Effector memory CD8-positive, alpha-beta T cell (primary cell): ENCODE data around the gene ANKRD29.
A peak's percentile ranks its signal among the peaks of the same experiment; 100 is the strongest.

Experiments
- ATAC-seq: fragments of 150-1000 bp; cut with Tn5 transposase; replicated peaks from 2 replicates; pipeline ENCODE4 v1.10.0; 2021; ENCODE audit warnings: mild to moderate bottlenecking, moderate library complexity
- DNase-seq, 3 experiments: peaks; one replicate each; pipeline ENCODE4 v3.0.0; 2021
- H3K27ac Mint-ChIP-seq, 2 donors: one replicate each; pipeline ENCODE4 v1.8.0; 2022; ENCODE audit warnings: mild to moderate bottlenecking in 2 of 2, mixed read lengths in 2 of 2, moderate library complexity in 2 of 2
- H3K27me3 Mint-ChIP-seq, 2 donors: one replicate each; pipeline ENCODE4 v1.8.0; 2022; ENCODE audit warnings: mixed read lengths in 2 of 2
- H3K36me3 Mint-ChIP-seq: one replicate; pipeline ENCODE4 v1.8.0; 2022; ENCODE audit warnings: mild to moderate bottlenecking, moderate library complexity, mixed read lengths; ENCODE audit not compliant: insufficient read depth
- H3K4me1 Mint-ChIP-seq, 2 donors: one replicate each; pipeline ENCODE4 v1.8.0; 2022; ENCODE audit warnings: low read depth in 2 of 2, mixed read lengths in 2 of 2
- H3K4me3 Mint-ChIP-seq, 2 donors: one replicate each; pipeline ENCODE4 v1.8.0; 2022; ENCODE audit warnings: mild to moderate bottlenecking in 2 of 2, mixed read lengths in 2 of 2, moderate library complexity in 2 of 2
- H3K9me3 Mint-ChIP-seq, 2 donors: one replicate each; pipeline ENCODE4 v1.8.0; 2022; ENCODE audit warnings: mixed read lengths in 2 of 2

Gene ANKRD29

GRCh38 chr18:23675236-23675635 is 12.5 kb upstream of the ANKRD29 start:
- Mint-ChIP-seq H3K9me3 (no peaks in the 10 kb centered on the region), H3K36me3 (no peaks in the 10 kb centered on the region), H3K4me3 (no peak overlapping the region), H3K4me1 (no peaks in the 10 kb centered on the region), H3K27me3 (peaks cover 28 to 54% of the 10 kb centered on the region in 2 donors), H3K27ac (no peak overlapping the region)
- ATAC-seq (no peak), DNase-seq (no peak)

GRCh38 chr18:23673725-23674124 is 11.0 kb upstream of the ANKRD29 start:
- DNase-seq (no peak), ATAC-seq (no peak)
- H3K27me3 Mint-ChIP-seq = peaks cover 24 to 51% of the 10 kb centered on the region in 2 donors
- no peak overlapping the region for H3K27ac Mint-ChIP-seq
- peaks cover 0 to 3% of the 10 kb centered on the region in 2 donors for H3K4me1 Mint-ChIP-seq
- H3K36me3 Mint-ChIP-seq = no peaks in the 10 kb centered on the region
- H3K4me3 Mint-ChIP-seq = no peak overlapping the region
- no peaks in the 10 kb centered on the region for H3K9me3 Mint-ChIP-seq

GRCh38 chr18:23671564-23671963 is 8.9 kb upstream of the ANKRD29 start:
- Mint-ChIP-seq H3K27ac (no peak overlapping the region), H3K36me3 (no peaks in the 10 kb centered on the region), H3K27me3 (peaks cover 10 to 32% of the 10 kb centered on the region in 2 donors), H3K4me1 (peaks cover 0 to 3% of the 10 kb centered on the region in 2 donors), H3K9me3 (no peaks in the 10 kb centered on the region), H3K4me3 (no peak overlapping the region)
- DNase-seq = no peak
- no peak for ATAC-seq

GRCh38 chr18:23669804-23670405 is 7.2 kb upstream of the ANKRD29 start:
- peaks cover 10 to 32% of the 10 kb centered on the region in 2 donors for H3K27me3 Mint-ChIP-seq
- no peak overlapping the region for H3K4me3 Mint-ChIP-seq
- no peak overlapping the region for H3K27ac Mint-ChIP-seq

GRCh38 chr18:23669202-23669766 is 6.6 kb upstream of the ANKRD29 start:
- DNase-seq (no peak), ATAC-seq (no peak)
- H3K36me3 Mint-ChIP-seq = peaks cover 4% of the 10 kb centered on the region
- no peak overlapping the region for H3K27ac Mint-ChIP-seq
- peaks cover 10 to 32% of the 10 kb centered on the region in 2 donors for H3K27me3 Mint-ChIP-seq
- H3K4me3 Mint-ChIP-seq = no peak overlapping the region
- peaks cover 3% of the 10 kb centered on the region in 2 donors for H3K4me1 Mint-ChIP-seq
- no peaks in the 10 kb centered on the region for H3K9me3 Mint-ChIP-seq

More at GRCh38 chr18:23669804-23670405, 7.2 kb upstream of the ANKRD29 start:
- Mint-ChIP-seq H3K4me1 (peaks cover 3% of the 10 kb centered on the region in 2 donors), H3K36me3 (peaks cover 4% of the 10 kb centered on the region), H3K9me3 (no peaks in the 10 kb centered on the region)
- DNase-seq = no peak
- no peak for ATAC-seq

GRCh38 chr18:23668731-23669130 is 6.0 kb upstream of the ANKRD29 start:
- peaks cover 3% of the 10 kb centered on the region in 2 donors for H3K4me1 Mint-ChIP-seq
- H3K4me3 Mint-ChIP-seq = no peak overlapping the region
- H3K9me3 Mint-ChIP-seq = no peaks in the 10 kb centered on the region
- H3K27ac Mint-ChIP-seq = no peak overlapping the region
- DNase-seq = no peak
- peaks cover 4% of the 10 kb centered on the region for H3K36me3 Mint-ChIP-seq
- ATAC-seq = no peak
- peaks cover 10 to 31% of the 10 kb centered on the region in 2 donors for H3K27me3 Mint-ChIP-seq

GRCh38 chr18:23667114-23667513 is 4.4 kb upstream of the ANKRD29 start:
- Mint-ChIP-seq H3K4me1 (peaks cover 11 to 13% of the 10 kb centered on the region in 2 donors), H3K27me3 (peaks cover 9 to 21% of the 10 kb centered on the region in 2 donors), H3K9me3 (no peaks in the 10 kb centered on the region), H3K36me3 (peaks cover 4% of the 10 kb centered on the region), H3K27ac (no peak overlapping the region), H3K4me3 (no peak overlapping the region)
- DNase-seq (no peak), ATAC-seq (no peak)

GRCh38 chr18:23664674-23665073 is 2.0 kb upstream of the ANKRD29 start:
- ATAC-seq (no peak), DNase-seq (no peak)
- Mint-ChIP-seq H3K27me3 (peaks cover 25 to 26% of the 10 kb centered on the region in 2 donors), H3K27ac (no peak overlapping the region), H3K4me1 (peaks cover 21 to 25% of the 10 kb centered on the region in 2 donors), H3K9me3 (no peaks in the 10 kb centered on the region), H3K36me3 (peaks cover 7% of the 10 kb centered on the region), H3K4me3 (no peak overlapping the region)

- ATAC-seq (peak; percentile 28), DNase-seq (no peak)
- peak overlapping the region; percentile 77 to 80 for H3K4me3 Mint-ChIP-seq
- H3K36me3 Mint-ChIP-seq = peaks cover 7% of the 10 kb centered on the region
- H3K9me3 Mint-ChIP-seq = no peaks in the 10 kb centered on the region
- H3K27me3 Mint-ChIP-seq = peaks cover 31 to 35% of the 10 kb centered on the region in 2 donors
- H3K27ac Mint-ChIP-seq = peak overlapping the region; percentile 9 to 45
- peaks cover 21 to 22% of the 10 kb centered on the region in 2 donors for H3K4me1 Mint-ChIP-seq
Observed at GRCh38 chr18:23661735-23662308, 889 bp downstream of the ANKRD29 start.

- Mint-ChIP-seq H3K36me3 (peaks cover 3% of the 10 kb centered on the region), H3K27me3 (peaks cover 31 to 35% of the 10 kb centered on the region in 2 donors), H3K4me1 (peaks cover 17 to 19% of the 10 kb centered on the region in 2 donors), H3K27ac (no peak overlapping the region), H3K9me3 (no peaks in the 10 kb centered on the region), H3K4me3 (no peak overlapping the region)
- DNase-seq (no peak), ATAC-seq (no peak)
Observed at GRCh38 chr18:23658285-23658684, 4.4 kb downstream of the ANKRD29 start.

GRCh38 chr18:23652232-23652631 is 10.5 kb downstream of the ANKRD29 start:
- Mint-ChIP-seq H3K27ac (no peak overlapping the region), H3K27me3 (peaks cover 8 to 40% of the 10 kb centered on the region in 2 donors), H3K9me3 (no peaks in the 10 kb centered on the region), H3K4me3 (no peak overlapping the region), H3K36me3 (no peaks in the 10 kb centered on the region), H3K4me1 (no peaks in the 10 kb centered on the region)
- no peak for ATAC-seq
- no peak for DNase-seq

GRCh38 chr18:23650968-23651927 is 11.5 kb downstream of the ANKRD29 start:
- no peak overlapping the region for H3K4me3 Mint-ChIP-seq
- no peaks in the 10 kb centered on the region for H3K4me1 Mint-ChIP-seq
- DNase-seq (no peak), ATAC-seq (no peak)
- H3K27me3 Mint-ChIP-seq = peaks cover 8 to 41% of the 10 kb centered on the region in 2 donors
- H3K36me3 Mint-ChIP-seq = no peaks in the 10 kb centered on the region
- H3K9me3 Mint-ChIP-seq = no peaks in the 10 kb centered on the region
- no peak overlapping the region for H3K27ac Mint-ChIP-seq

- Mint-ChIP-seq H3K27me3 (peaks cover 8 to 49% of the 10 kb centered on the region in 2 donors), H3K9me3 (no peaks in the 10 kb centered on the region), H3K36me3 (no peaks in the 10 kb centered on the region), H3K4me3 (no peak overlapping the region), H3K27ac (no peak overlapping the region), H3K4me1 (no peaks in the 10 kb centered on the region)
- DNase-seq (no peak), ATAC-seq (no peak)
Observed at GRCh38 chr18:23648940-23649607, 13.6 kb downstream of the ANKRD29 start.
